GM12878 (cell line): ENCODE measurements around the gene USP46. TPM values are rescaled to one million over a fixed set of nuclear protein-coding genes. Genes with fewer than 3 reads are reported as not detected.

Source experiments
- ATAC-seq: fragments of 200-7000 bp; cut with Tn5 transposase; 3 replicates; pipeline ENCODE4 v1.9.1; 2020; ENCODE audit warnings: mild to moderate bottlenecking, moderate library complexity
- BruUV-seq: library from RNA; stranded (reverse); fragments of 400-500 nt; replicated peaks from 2 replicates; lab custom pipeline; 2021; lab: Mats Ljungman, UMichigan
- CTCF ChIA-PET: fragments of 300-600 bp; sonication (Branson Sonifier 250); formaldehyde crosslinking; extraction: SDS; loops from one replicate; lab custom pipeline; 2021; ENCODE audit warnings: inconsistent platforms; lab: Yijun Ruan, JAX
- POLR2A ChIA-PET: fragments of 350-600 bp; formaldehyde crosslinking; extraction: SDS; loops from one replicate; lab custom pipeline; 2021; ENCODE audit warnings: inconsistent platforms; lab: Charles Lee
- RAD21 ChIA-PET: fragments of 300-600 bp; sonication (Branson Sonifier 250); formaldehyde crosslinking; loops from one replicate; lab custom pipeline; 2023; ENCODE audit warnings: antibody characterized with exemption; ENCODE audit not compliant: unreplicated experiment; lab: Charles Lee
- SMC1A ChIA-PET: fragments of 300-600 bp; sonication (Branson Sonifier 250); formaldehyde crosslinking; loops from one replicate; lab custom pipeline; 2023; ENCODE audit not compliant: unreplicated experiment, uncharacterized antibody; lab: Charles Lee
- DNase-seq: peaks from one replicate; pipeline ENCODE4 v3.0.0-alpha.2; 2011; ENCODE audit warnings: low read depth, low spot score
- FAIRE-seq: peaks from 3 replicates; lab custom pipeline; 2011; peaks lifted over from hg19 to GRCh38; lab: Jason Lieb, UNC
- H2AFZ ChIP-seq: 2 replicates; pipeline ENCODE4 v1.6.0; 2011; ENCODE audit warnings: low read depth, low read length, control low read depth; ENCODE audit not compliant: control insufficient read depth
- H3K27ac ChIP-seq: 2 replicates; pipeline ENCODE4 v1.5.1; 2011; ENCODE audit warnings: control low read depth; ENCODE audit not compliant: control insufficient read depth, insufficient read depth
- H3K27me3 ChIP-seq, 2 experiments: replicated peaks in 1 of 2; 2 replicates each; pipeline versions ENCODE4 v1.6.0 to v1.6.1; 2011; ENCODE audit warnings: low read length in 1 of 2; ENCODE audit not compliant: control insufficient read depth in 2 of 2, insufficient read depth in 2 of 2
- H3K36me3 ChIP-seq, 2 experiments: 2 replicates each; pipeline ENCODE4 v1.5.1; 2011; ENCODE audit warnings: low read length in 1 of 2; ENCODE audit not compliant: control insufficient read depth in 2 of 2, insufficient read depth in 2 of 2
- H3K4me1 ChIP-seq: 2 replicates; pipeline ENCODE4 v1.6.1; 2011; ENCODE audit warnings: mild to moderate bottlenecking, low read length, moderate library complexity, mixed read lengths; ENCODE audit not compliant: control insufficient read depth, insufficient read depth
- H3K4me2 ChIP-seq: 2 replicates; pipeline ENCODE4 v1.6.0; 2011; ENCODE audit warnings: control low read depth; ENCODE audit not compliant: control insufficient read depth, insufficient read depth
- H3K4me3 ChIP-seq: fragments of 200-600 bp; sonication (generic); 2 replicates; pipeline ENCODE4 v1.5.1; 2016
- H3K79me2 ChIP-seq: 2 replicates; pipeline ENCODE4 v1.6.0; 2011; ENCODE audit warnings: low read length; ENCODE audit not compliant: control insufficient read depth, insufficient read depth
- H3K9ac ChIP-seq: 2 replicates; pipeline ENCODE4 v1.8.0; 2011; ENCODE audit warnings: low read length, control low read depth, mixed read lengths; ENCODE audit not compliant: control insufficient read depth, insufficient read depth
- H3K9me3 ChIP-seq: replicated peaks from 3 replicates; pipeline ENCODE4 v1.5.1; 2011; ENCODE audit warnings: mild to moderate bottlenecking, low read length; ENCODE audit not compliant: control insufficient read depth, insufficient read depth
- H4K20me1 ChIP-seq: 2 replicates; pipeline ENCODE4 v1.6.0; 2011; ENCODE audit not compliant: control insufficient read depth, insufficient read depth
- BCL3 ChIP-seq: IDR thresholded peaks from 2 replicates; pipeline ENCODE4 v1.6.1; 2011; ENCODE audit warnings: borderline replicate concordance, low read depth, mild to moderate bottlenecking, moderate library complexity, low read length; ENCODE audit not compliant: insufficient read depth, poor library complexity, severe bottlenecking
- EGR1 ChIP-seq, 2 experiments: IDR thresholded peaks; 1 replicate in 1 of 2; 2 replicates in 1 of 2; pipeline ENCODE4 v1.6.1; 2011 to 2012; ENCODE audit warnings: low read depth in 2 of 2, low read length in 2 of 2, borderline replicate concordance in 1 of 2, mild to moderate bottlenecking in 1 of 2, moderate library complexity in 1 of 2
- NR2F1 ChIP-seq: fragments of 450-650 bp; conservative IDR thresholded peaks from 2 replicates; pipeline ENCODE4 v1.6.1; 2017; ENCODE audit warnings: mild to moderate bottlenecking
- POLR2AphosphoS5 ChIP-seq: IDR thresholded peaks from 2 replicates; pipeline ENCODE4 v1.6.1; 2011; ENCODE audit warnings: mild to moderate bottlenecking, low read length, inconsistent platforms
- RFX5 ChIP-seq: IDR thresholded peaks from 2 replicates; pipeline ENCODE4 v1.6.1; 2011; ENCODE audit warnings: low read depth, low read length, improper control_type of control experiment
- RUNX3 ChIP-seq: IDR thresholded peaks from 2 replicates; pipeline ENCODE4 v1.6.1; 2012; ENCODE audit warnings: low read length, inconsistent platforms
- WGBS: methylation state at CpG from one replicate; pipeline ENCODE4 v1.1.6; 2016; ENCODE audit warnings: low lambda C conversion rate; ENCODE audit not compliant: insufficient replicate concordance, insufficient coverage; ENCODE audit errors: missing lambda C conversion rate; 5-methylcytosine and 5-hydroxymethylcytosine counted together
- in situ Hi-C: fragments of 300-500 bp; cut with MboI; formaldehyde crosslinking; loops from 9 replicates; pipeline ENCODE4 v1.14.3; 2018; ENCODE audit warnings: mixed read lengths
- intact Hi-C: fragments of 100-400 bp; cut with micrococcal nuclease; formaldehyde crosslinking; loops from one replicate; pipeline ENCODE4 v1.14.2; 2022; ENCODE audit not compliant: unreplicated experiment
- polyA plus RNA-seq, 11 experiments: library from polyadenylated mRNA; depleted of rRNA in 4 of 11; unstranded in 6 of 11; stranded (reverse) in 5 of 11; fragments of >200 nt; fragmentation: Nextera tagmentation in 4 of 11; fragmentation: Illumina TruSeq in 1 of 11; extraction: Ambion mirVana in 4 of 11; extraction: Trizol in 1 of 11; gene quantifications; 1 replicate in 1 of 11; 2 replicates in 10 of 11; pipeline versions ENCODE4 v1.2.1 to v1.2.3, GENCODE V29; 2011 to 2016; ENCODE audit warnings: inconsistent platforms in 2 of 11, missing spikeins in 2 of 11, low read depth in 1 of 11
- total RNA-seq, 4 experiments: library from RNA; depleted of rRNA in 3 of 4; stranded (reverse); fragments of >200 nt in 3 of 4; fragmentation: Illumina TruSeq in 1 of 4; extraction: Trizol in 1 of 4; gene quantifications; 2 replicates each; pipeline versions ENCODE4 v1.2.1 to v1.2.3, GENCODE V29; 2013 to 2021

USP46 gene
- total and polyA plus RNA-seq, 10 of the 15 experiments (the other 5 are each of a cell fraction or from before 2014, with no cell fraction given): 5.3 to 20.1 (median 12.0) TPM

DNA sequence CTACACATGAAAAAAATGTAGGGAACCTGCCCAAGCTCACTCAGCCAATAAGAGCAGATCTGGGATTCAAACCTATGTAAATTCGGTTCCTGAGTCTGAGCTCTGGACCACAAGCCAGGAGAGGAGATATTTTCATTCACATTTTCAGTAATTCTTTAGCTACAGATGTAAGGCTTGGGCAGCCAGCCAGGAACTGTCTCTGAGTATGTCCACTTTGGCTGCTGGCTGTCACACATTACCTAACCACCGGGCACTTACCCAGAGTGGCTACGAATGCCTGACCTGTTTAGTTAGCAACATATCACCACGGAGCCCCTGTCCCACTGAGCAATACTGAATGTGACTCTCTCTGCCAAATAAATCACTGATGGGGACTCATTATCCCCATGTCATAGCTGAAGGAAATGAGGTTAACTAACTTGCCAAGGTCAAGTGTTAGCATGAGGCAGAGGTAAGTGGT lies 15.3 kb downstream of the USP46 start:
- Histone ChIP-seq H3K9ac (peak overlapping the region; percentile 26; the same call in 1 of the 2 replicates), H2AFZ (no peak overlapping the region; the same call in 1 of the 2 replicates), H3K79me2 (peaks cover 58% of the 10 kb centered on the region), H3K4me2 (peak overlapping the region; percentile 72), H4K20me1 (no peaks in the 10 kb centered on the region), H3K36me3 (no peaks in the 10 kb centered on the region), H3K27ac (peak overlapping the region; percentile 61), H3K4me1 (peaks cover 52% of the 10 kb centered on the region), H3K9me3 (peaks cover 2% of the 10 kb centered on the region; the same call in 2 of the 3 replicates), H3K27me3 (no peaks in the 10 kb centered on the region), H3K4me3 (peak overlapping the region; percentile 1; the same call in 1 of the 2 replicates)
- DNase-seq (no peak), ATAC-seq (peak; percentile 54), FAIRE-seq (peak; percentile 56)
- ChIA-PET SMC1A (interaction anchor here (0.7 to 1.7 kb wide), 7 partner anchors 10 to 54 kb away, joined by 3 to 15 read pairs (median 4); no protein-coding TSS in a partner anchor), POLR2A (interaction anchor here (0.6 to 2.0 kb wide), 3 partner anchors 14 to 57 kb away, joined by 3 to 12 read pairs (median 3); no protein-coding TSS in a partner anchor), CTCF (interaction anchor here (1.2 to 1.6 kb wide), 3 partner anchors 12 to 98 kb away, joined by 3 to 5 read pairs (median 4); no protein-coding TSS in a partner anchor), RAD21 (interaction anchor here (1.1 to 2.1 kb wide), 4 partner anchors 15 to 68 kb away, joined by 3 to 8 read pairs (median 4); partner anchors contain the start of gene USP46)
- in situ Hi-C loops (no loop called here), intact Hi-C loops (loop anchor here (5.0 to 10.0 kb wide), 2 partner anchors 68 to 609 kb away; partner anchors contain the start of gene SGCB)
- BruUV-seq: no TSS peak
- WGBS: 22% methylated on average over 4 of the region's 4 CpGs
- no peak for TF ChIP-seq POLR2AphosphoS5
- peak; percentile 19 for TF ChIP-seq BCL3
- no peak for TF ChIP-seq EGR1 (IDR thresholded peaks at IDR 0.05; ENCODE audit: borderline replicate concordance in 1 of 2, low read depth in 2 of 2, low read length in 2 of 2)
- TF ChIP-seq NR2F1: 0 out of 2 replicates have a peak, but pooled peaks have one; percentile 31
- no peak for TF ChIP-seq RFX5
- TF ChIP-seq RUNX3: peak; percentile 14; the same call in 1 of the 2 replicates
